ENCODE results near the gene KLHL34. TPM values are rescaled to one million over a fixed set of nuclear protein-coding genes. Genes with fewer than 3 reads are reported as not detected.

Gene KLHL34
- not detected in 2 replicates for total RNA-seq

GRCh38 chrX:21658152-21658737 lies at the start of gene KLHL34:
TSS of gene KLHL34 (minus strand) at chrX:21658330. CDS start at chrX:21657788, 542 bp downstream.

Other genes starting within 250 kb of the KLHL34 start
- gene SMPX, start 99.8 kb upstream of the KLHL34 start, total RNA-seq, result not detected in 2 replicates
- gene MBTPS2, start 181.3 kb upstream of the KLHL34 start, total RNA-seq, result 3.8 and 6.9 TPM in 2 replicates
- 1.1 and 2.4 TPM in 2 replicates for gene YY2, start 197.7 kb upstream of the KLHL34 start, total RNA-seq

Measured in endothelial cell of coronary artery (primary cell).